KMS-11 (cell line): Measurements from ENCODE around the gene FBXW8.

Experiments used
- H2AFZ ChIP-seq: fragments of 200-600 bp; sonication (generic); 2 replicates; pipeline ENCODE4 v1.6.1; 2016; ENCODE audit warnings: antibody characterized with exemption, mixed run types, low read depth
- H3K27ac ChIP-seq: fragments of 200-600 bp; sonication (generic); 2 replicates; pipeline ENCODE4 v1.6.1; 2016; ENCODE audit warnings: mild to moderate bottlenecking, mixed run types
- H3K27me3 ChIP-seq: fragments of 200-600 bp; sonication (generic); 2 replicates; pipeline ENCODE4 v1.6.1; 2017; ENCODE audit warnings: mild to moderate bottlenecking, low read depth, mixed run types, moderate library complexity; ENCODE audit not compliant: insufficient read depth
- H3K36me3 ChIP-seq: fragments of 200-600 bp; sonication (generic); 2 replicates; pipeline ENCODE4 v1.6.1; 2017; ENCODE audit warnings: mild to moderate bottlenecking, mixed run types; ENCODE audit not compliant: insufficient read depth
- H3K4me1 ChIP-seq: fragments of 200-600 bp; sonication (generic); 2 replicates; pipeline ENCODE4 v1.6.1; 2016; ENCODE audit warnings: mild to moderate bottlenecking, low read depth, mixed run types; ENCODE audit not compliant: poor library complexity, severe bottlenecking
- H3K4me2 ChIP-seq: fragments of 200-600 bp; sonication (generic); 2 replicates; pipeline ENCODE4 v1.7.0; 2016; ENCODE audit warnings: mild to moderate bottlenecking, mixed run types
- H3K4me3 ChIP-seq: fragments of 200-600 bp; sonication (generic); IDR thresholded peaks from 2 replicates; pipeline ENCODE4 v1.6.1; 2017; ENCODE audit warnings: low read depth, low read length, mixed read lengths; ENCODE audit not compliant: insufficient read depth
- H3K79me2 ChIP-seq: fragments of 200-600 bp; sonication (generic); 2 replicates; pipeline ENCODE4 v1.6.1; 2016; ENCODE audit warnings: low read depth, mixed run types; ENCODE audit not compliant: insufficient read depth
- H3K9ac ChIP-seq: fragments of 200-600 bp; sonication (generic); 2 replicates; pipeline ENCODE4 v1.6.1; 2016; ENCODE audit warnings: mild to moderate bottlenecking, mixed run types
- H4K20me1 ChIP-seq: fragments of 200-600 bp; sonication (generic); 2 replicates; pipeline ENCODE4 v1.6.1; 2016; ENCODE audit warnings: mild to moderate bottlenecking, mixed run types; ENCODE audit not compliant: insufficient read depth
- TF ChIP-seq, protein P1 (sequence below): fragments of 200-600 bp; sonication (generic); conservative IDR thresholded peaks from 2 replicates; pipeline ENCODE4 v1.6.1; 2017; ENCODE audit warnings: low read depth, mild to moderate bottlenecking, antibody characterized with exemption, low read length, moderate library complexity, mixed read lengths

The FBXW8 gene

DNA sequence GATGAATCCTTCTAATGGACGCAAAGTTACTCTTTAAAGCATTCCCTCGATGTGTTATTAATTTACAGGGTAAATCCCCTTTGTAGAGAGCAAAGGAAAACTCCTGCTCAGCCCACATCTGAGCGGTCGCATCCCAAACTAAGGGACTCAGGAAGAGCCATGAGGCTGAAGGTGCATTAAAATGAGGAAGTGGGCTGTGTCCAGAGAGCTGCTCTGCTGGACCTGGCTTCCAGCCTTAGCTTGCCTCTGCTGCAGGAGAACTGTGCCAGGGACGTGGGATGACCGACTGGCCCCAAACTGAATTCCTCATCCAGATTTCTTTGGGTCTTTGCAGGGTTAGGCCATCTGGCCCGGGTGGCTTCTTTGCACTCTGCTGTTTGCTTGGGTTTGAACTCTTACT is 88.3 kb downstream of the FBXW8 start:
- no peak overlapping the region for H3K4me3 ChIP-seq
- no peaks in the 10 kb centered on the region for H3K27me3 ChIP-seq
- H3K4me1 ChIP-seq, result no peaks in the 10 kb centered on the region
- no peak overlapping the region for H3K4me2 ChIP-seq
- H4K20me1 ChIP-seq, result no peaks in the 10 kb centered on the region
- no peaks in the 10 kb centered on the region for H3K79me2 ChIP-seq
- no peak overlapping the region for H2AFZ ChIP-seq
- no peaks in the 10 kb centered on the region for H3K36me3 ChIP-seq
- TF ChIP-seq, protein P1, sequence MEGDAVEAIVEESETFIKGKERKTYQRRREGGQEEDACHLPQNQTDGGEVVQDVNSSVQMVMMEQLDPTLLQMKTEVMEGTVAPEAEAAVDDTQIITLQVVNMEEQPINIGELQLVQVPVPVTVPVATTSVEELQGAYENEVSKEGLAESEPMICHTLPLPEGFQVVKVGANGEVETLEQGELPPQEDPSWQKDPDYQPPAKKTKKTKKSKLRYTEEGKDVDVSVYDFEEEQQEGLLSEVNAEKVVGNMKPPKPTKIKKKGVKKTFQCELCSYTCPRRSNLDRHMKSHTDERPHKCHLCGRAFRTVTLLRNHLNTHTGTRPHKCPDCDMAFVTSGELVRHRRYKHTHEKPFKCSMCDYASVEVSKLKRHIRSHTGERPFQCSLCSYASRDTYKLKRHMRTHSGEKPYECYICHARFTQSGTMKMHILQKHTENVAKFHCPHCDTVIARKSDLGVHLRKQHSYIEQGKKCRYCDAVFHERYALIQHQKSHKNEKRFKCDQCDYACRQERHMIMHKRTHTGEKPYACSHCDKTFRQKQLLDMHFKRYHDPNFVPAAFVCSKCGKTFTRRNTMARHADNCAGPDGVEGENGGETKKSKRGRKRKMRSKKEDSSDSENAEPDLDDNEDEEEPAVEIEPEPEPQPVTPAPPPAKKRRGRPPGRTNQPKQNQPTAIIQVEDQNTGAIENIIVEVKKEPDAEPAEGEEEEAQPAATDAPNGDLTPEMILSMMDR, result no peak
- no peak overlapping the region for H3K27ac ChIP-seq
- no peak overlapping the region for H3K9ac ChIP-seq

DNA sequence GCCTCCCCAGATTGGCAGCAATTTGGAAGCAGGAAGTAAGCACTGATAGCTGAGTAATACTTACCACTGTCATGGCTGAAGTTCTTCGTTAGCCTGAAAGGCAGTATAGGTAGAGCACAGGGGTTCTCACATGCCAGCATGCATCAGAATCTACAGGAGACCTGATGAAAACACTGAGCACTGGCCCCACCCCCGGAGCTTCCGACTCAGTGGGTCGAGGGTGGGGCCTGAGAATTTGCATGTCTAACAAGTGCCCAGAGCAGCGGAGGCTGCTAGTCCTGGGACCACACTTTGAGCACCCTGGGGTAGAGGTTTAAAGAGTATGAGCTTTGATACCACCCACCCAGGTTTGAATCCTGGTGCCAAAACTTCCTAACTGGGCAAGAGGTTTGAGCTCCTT is 89.6 kb downstream of the FBXW8 start:
- Histone ChIP-seq H3K4me3 (no peak overlapping the region), H4K20me1 (no peaks in the 10 kb centered on the region), H2AFZ (no peak overlapping the region), H3K79me2 (no peaks in the 10 kb centered on the region), H3K36me3 (no peaks in the 10 kb centered on the region), H3K9ac (no peak overlapping the region), H3K27ac (no peak overlapping the region), H3K4me2 (no peak overlapping the region), H3K4me1 (no peaks in the 10 kb centered on the region), H3K27me3 (no peaks in the 10 kb centered on the region)
- TF ChIP-seq, protein P1, result no peak

DNA sequence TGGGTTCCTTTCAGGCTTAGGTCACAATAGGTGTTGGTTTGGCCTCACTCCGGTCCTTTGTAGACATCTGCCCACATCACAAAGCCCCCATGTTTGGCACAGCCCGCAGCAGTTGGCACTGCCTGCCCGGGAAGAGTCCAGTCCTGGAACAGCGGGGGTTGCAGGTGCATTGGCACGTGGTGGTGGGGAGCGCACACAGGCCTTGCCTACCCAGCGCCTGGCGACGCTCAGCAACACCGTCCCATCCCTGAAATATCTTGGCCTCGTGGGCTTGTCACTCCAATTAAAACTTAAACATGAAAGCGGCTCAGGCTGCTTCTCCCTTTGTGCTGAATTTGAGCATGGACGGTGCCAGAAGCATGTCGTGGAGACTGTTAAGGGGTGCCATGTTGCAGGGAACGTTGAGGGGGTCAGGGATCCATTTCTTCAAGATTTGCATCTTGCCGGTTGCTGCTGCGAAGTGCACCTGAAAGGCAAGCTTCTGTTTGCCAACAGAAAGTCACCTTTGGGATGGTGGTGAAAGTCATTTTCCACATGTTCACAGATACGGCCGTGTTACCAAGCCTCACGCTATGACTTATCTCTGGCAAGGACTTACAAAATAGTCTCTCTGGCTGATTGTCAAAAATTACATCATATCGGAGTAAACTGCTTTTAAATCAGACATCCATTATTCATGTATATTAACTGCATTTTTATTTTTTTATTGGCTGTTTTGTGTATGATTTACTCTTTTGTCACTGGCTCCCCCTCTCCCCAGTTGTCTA is 91.5 kb downstream of the FBXW8 start:
- Histone ChIP-seq H3K4me1 (no peaks in the 10 kb centered on the region), H3K27me3 (no peaks in the 10 kb centered on the region), H3K4me3 (no peak overlapping the region), H2AFZ (no peak overlapping the region), H3K9ac (no peak overlapping the region), H3K36me3 (no peaks in the 10 kb centered on the region), H3K27ac (no peak overlapping the region), H4K20me1 (no peaks in the 10 kb centered on the region), H3K79me2 (no peaks in the 10 kb centered on the region), H3K4me2 (no peak overlapping the region)
- TF ChIP-seq, protein P1, result no peak

DNA sequence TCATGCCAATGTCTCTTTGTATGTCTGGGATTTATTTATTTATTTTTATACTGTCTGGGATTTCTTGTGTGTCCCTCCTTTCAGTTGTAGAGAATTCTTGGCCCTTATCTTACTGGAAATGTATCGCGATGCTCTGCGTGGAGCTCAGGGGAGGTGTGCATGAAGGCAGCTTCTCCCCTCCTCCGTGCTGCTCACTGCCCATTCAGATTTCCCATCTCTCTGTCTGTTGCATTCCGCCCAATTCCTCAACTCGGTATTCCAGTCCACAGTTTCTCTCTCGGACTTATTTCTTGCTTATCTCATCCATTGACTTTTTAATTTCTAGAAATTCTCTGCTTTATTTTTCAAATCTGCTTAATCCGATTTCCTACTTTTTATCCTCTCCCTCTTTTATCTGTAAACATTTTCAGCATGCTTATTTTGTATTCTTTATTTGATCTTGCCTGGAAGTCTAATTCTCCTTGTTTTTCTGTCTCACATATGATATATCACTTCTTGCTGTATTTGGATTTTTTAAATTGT is 93.2 kb downstream of the FBXW8 start:
- no peaks in the 10 kb centered on the region for H3K4me1 ChIP-seq
- no peak overlapping the region for H3K4me3 ChIP-seq
- H3K27me3 ChIP-seq, result no peaks in the 10 kb centered on the region
- H3K9ac ChIP-seq, result no peak overlapping the region
- H2AFZ ChIP-seq, result no peak overlapping the region
- H3K4me2 ChIP-seq, result no peak overlapping the region
- H3K79me2 ChIP-seq, result no peaks in the 10 kb centered on the region
- H3K36me3 ChIP-seq, result no peaks in the 10 kb centered on the region
- H4K20me1 ChIP-seq, result no peaks in the 10 kb centered on the region
- H3K27ac ChIP-seq, result no peak overlapping the region
- TF ChIP-seq, protein P1, result no peak
